Stimulated activated memory B cell treated with anti-CD40 and anti-IgM and Interleukin-4, amounts not matched to agents 10 μg/mL and 1 μg/mL and 100 μg/mL, for 72 hours (primary cell): Measurements from ENCODE around the gene CDADC1.

Experiments used
- ATAC-seq: fragments of 150-1000 bp; cut with Tn5 transposase; 2 replicates; pipeline ENCODE4 v1.10.0; 2021
- H3K27ac Mint-ChIP-seq: one replicate; pipeline ENCODE4 v1.8.0; 2022; ENCODE audit warnings: mild to moderate bottlenecking, mixed read lengths
- H3K27me3 Mint-ChIP-seq: one replicate; pipeline ENCODE4 v1.8.0; 2022; ENCODE audit warnings: mixed read lengths
- H3K36me3 Mint-ChIP-seq: one replicate; pipeline ENCODE4 v1.8.0; 2022; ENCODE audit warnings: mixed read lengths
- H3K4me1 Mint-ChIP-seq: one replicate; pipeline ENCODE4 v1.8.0; 2022; ENCODE audit warnings: mixed read lengths
- H3K4me3 Mint-ChIP-seq: one replicate; pipeline ENCODE4 v1.8.0; 2022; ENCODE audit warnings: mild to moderate bottlenecking, moderate library complexity, mixed read lengths
- H3K9me3 Mint-ChIP-seq: one replicate; pipeline ENCODE4 v1.8.0; 2022; ENCODE audit warnings: mixed read lengths

CDADC1 gene

GRCh38 chr13:49336655-49337054 is 88.9 kb downstream of the CDADC1 start:
- Mint-ChIP-seq H3K4me1 (no peaks in the 10 kb centered on the region), H3K27ac (no peak overlapping the region), H3K36me3 (peaks cover 11% of the 10 kb centered on the region), H3K4me3 (no peak overlapping the region), H3K9me3 (no peaks in the 10 kb centered on the region), H3K27me3 (no peaks in the 10 kb centered on the region)
- no peak for ATAC-seq

GRCh38 chr13:49340161-49340560 is 92.4 kb downstream of the CDADC1 start:
- Mint-ChIP-seq H3K36me3 (peaks cover 16% of the 10 kb centered on the region), H3K27me3 (no peaks in the 10 kb centered on the region), H3K4me3 (no peak overlapping the region), H3K9me3 (no peaks in the 10 kb centered on the region), H3K27ac (no peak overlapping the region), H3K4me1 (no peaks in the 10 kb centered on the region)
- no peak for ATAC-seq

- Mint-ChIP-seq H3K9me3 (no peaks in the 10 kb centered on the region), H3K27ac (no peak overlapping the region), H3K36me3 (peaks cover 16% of the 10 kb centered on the region), H3K4me1 (no peaks in the 10 kb centered on the region), H3K27me3 (no peaks in the 10 kb centered on the region), H3K4me3 (no peak overlapping the region)
- ATAC-seq, result no peak
Measured at GRCh38 chr13:49341517-49341916, 93.8 kb downstream of the CDADC1 start.

GRCh38 chr13:49341941-49342340 is 94.2 kb downstream of the CDADC1 start:
- Mint-ChIP-seq H3K27ac (no peak overlapping the region), H3K36me3 (peaks cover 16% of the 10 kb centered on the region), H3K9me3 (no peaks in the 10 kb centered on the region), H3K4me1 (no peaks in the 10 kb centered on the region), H3K27me3 (no peaks in the 10 kb centered on the region), H3K4me3 (no peak overlapping the region)
- ATAC-seq, result no peak

GRCh38 chr13:49342454-49342853 is 94.7 kb downstream of the CDADC1 start:
- Mint-ChIP-seq H3K27me3 (no peaks in the 10 kb centered on the region), H3K4me1 (no peaks in the 10 kb centered on the region), H3K9me3 (no peaks in the 10 kb centered on the region), H3K4me3 (no peak overlapping the region), H3K36me3 (peaks cover 16% of the 10 kb centered on the region), H3K27ac (no peak overlapping the region)
- ATAC-seq, result no peak
